HG03460 (cell line): ENCODE results near the gene ZNF432.
"Not testable (repeated sequence)": the region's sequence is repeated elsewhere in the genome, so short reads cannot be mapped to it uniquely, and the experiment has no call there.

Experiments used
- ATAC-seq: cut with Tn5 transposase; IDR thresholded peaks from one replicate; pipeline ENCODE4 v1.9.1; 2021; ENCODE audit not compliant: unreplicated experiment

ZNF432 gene

DNA sequence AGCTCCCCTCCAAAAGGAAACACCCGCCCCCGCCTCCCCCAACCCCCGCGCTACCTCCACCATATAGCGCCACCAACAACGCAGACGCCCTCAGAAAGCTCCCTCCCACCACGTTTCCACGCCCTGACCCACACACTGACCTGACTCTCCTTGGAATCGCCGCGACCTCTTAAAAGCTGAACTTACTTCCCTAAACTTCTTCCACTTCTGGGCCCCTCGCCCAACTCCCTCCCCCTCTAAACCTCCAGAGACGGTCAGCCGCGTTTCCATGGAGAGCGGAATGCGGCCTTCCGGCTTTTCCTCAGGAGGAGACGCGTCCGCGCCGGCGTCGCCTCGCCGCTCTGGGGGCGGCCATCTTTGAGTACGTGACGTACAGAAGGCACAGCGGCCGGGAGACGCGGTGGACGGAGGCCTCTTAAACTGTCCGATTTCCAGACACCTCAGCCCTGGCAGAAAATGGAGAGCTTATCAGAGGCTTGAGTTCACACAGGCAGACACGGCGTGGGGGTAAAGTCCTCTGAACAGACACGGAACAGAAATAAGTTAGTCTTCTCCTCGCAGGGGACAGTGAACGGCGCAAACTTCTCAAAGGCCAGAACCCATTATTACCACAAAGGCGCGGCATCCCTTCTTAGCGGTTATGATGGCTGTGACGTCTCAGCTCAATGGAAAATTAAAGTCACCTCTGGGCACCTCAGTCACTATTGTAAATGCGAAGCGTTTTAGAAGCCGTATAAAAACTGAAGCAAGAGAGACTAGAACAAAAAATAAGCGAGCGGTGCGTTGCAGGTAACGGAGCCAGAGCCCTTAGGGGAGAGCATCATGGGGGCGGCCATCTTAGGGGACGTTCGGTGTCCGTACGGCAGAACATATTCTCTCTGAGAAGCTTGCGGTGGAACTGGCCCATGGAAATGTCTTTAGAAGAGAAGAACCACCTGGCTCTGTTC, at the start of gene ZNF432:
Gene ZNF432 (minus strand): TSS at position 284 of the 947 bp plus-strand sequence. CDS start 1,970 bp downstream, outside the sequence.
- ATAC-seq, result peak; percentile 82

DNA sequence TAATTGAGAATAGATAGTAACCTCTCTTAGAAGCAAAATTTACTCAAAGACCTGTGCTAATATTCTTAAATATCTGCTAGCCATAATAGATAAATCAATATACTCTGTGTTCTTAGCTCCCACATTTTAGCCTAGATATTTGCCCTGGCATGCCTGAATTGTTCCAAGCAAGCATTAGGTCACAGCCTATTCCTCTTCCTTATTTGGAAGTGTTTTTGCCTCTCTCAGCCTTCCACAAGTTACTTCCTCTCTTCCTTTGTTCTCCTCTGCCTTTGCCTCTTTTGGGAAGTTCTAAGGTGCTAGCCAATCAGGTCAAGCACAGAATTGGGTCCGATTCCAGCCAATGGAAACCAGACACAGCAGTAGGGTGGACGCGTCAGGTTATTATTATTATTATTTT, 47.8 kb upstream of the ZNF432 start:
- not testable (repeated sequence) for ATAC-seq

GRCh38 chr19:52095172-52096014, 46.8 kb upstream of the ZNF432 start, which contains the start of gene ZNF841:
Gene ZNF841 (minus strand): TSS chr19:52095765. CDS start chr19:52084801, 10,964 bp downstream.
- peak; percentile 92 for ATAC-seq

DNA sequence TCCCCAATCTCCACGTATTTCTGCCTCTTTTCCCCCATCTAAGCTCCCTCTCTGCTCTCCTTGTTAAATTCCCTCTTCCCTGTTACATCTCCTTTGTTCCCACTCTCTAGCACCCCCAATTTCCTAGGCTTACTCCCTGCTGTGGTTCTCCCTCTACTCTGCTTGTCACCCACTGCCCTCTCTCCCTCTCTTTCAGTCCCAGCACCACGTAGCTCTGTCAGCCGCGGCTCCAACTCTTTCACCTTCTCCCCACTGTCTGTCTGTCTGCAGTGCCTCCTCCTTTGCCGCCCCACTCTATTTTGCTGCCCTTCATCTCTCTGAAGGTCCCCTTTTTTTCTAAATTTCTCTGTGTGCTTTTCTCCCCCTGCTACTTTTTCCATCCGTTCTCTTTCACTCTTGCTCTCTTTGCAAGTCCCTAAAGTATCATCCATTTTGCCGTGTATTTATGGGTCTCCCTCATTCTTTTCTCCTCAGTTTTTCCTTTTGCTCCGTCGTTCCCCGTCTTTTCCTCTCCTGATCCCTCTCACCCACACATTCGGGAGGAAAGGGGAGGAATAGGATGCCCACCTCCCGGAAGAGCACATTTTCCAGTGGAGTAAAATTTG, 46.0 kb upstream of the ZNF432 start:
- ATAC-seq, result no peak

- no peak for ATAC-seq
Observed at GRCh38 chr19:52086481-52086880, 37.8 kb upstream of the ZNF432 start.

- no peak for ATAC-seq
Observed at GRCh38 chr19:52070496-52070895, 21.9 kb upstream of the ZNF432 start.

DNA sequence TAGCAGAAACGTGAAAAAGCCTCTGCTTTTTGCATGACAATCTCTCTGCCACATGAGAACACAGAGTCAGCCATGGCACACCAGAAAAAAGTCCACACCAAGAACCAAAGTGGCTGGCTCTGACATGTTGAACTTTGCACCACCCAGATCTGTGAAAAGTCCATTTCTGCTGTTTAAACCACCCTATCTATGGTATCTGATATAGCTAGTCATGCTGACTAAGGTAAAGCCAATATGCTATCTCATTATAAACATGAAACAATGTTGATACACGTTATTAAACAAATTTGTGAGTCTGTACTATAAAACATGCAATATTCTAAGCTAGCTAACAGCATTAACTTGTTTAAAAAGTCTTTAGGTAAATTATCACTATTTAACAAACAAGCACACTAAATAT, 21.0 kb upstream of the ZNF432 start:
- no peak for ATAC-seq

DNA sequence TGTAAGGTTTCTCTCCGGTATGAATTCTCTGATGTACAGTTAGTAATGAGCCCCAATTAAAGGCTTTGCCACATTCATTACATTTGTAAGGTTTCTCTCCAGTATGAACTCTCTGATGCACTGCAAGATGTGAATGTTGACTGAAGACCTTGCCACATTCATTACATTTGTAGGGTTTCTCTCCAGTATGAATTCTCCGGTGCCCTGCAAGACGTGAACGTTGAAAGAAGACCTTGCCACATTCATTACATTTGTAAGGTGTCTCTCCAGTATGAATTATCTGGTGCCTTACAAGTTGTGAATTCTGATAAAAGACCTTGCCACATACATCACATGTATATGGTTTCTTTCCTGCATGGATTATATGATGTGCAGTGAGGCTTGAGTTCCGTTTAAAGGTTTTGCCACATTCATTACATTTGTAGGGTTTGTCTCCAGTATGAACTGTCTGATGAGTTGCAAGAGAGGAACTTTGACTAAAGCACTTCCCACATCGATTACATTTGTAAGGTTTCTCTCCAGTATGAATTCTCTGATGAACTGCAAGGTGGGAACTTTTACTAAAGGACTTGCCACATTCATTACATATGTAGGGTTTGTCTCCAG, 17.7 kb upstream of the ZNF432 start:
- ATAC-seq, result no peak

- no peak for ATAC-seq
Observed at GRCh38 chr19:52065399-52065798, 16.8 kb upstream of the ZNF432 start.

- ATAC-seq, result not testable (repeated sequence)
Observed at GRCh38 chr19:52056480-52056879, 7.8 kb upstream of the ZNF432 start.

- ATAC-seq, result not testable (repeated sequence)
Observed at GRCh38 chr19:52051736-52052135, 3.1 kb upstream of the ZNF432 start.

- ATAC-seq, result no peak
Observed at GRCh38 chr19:52039169-52039568, 9.5 kb downstream of the ZNF432 start.

DNA sequence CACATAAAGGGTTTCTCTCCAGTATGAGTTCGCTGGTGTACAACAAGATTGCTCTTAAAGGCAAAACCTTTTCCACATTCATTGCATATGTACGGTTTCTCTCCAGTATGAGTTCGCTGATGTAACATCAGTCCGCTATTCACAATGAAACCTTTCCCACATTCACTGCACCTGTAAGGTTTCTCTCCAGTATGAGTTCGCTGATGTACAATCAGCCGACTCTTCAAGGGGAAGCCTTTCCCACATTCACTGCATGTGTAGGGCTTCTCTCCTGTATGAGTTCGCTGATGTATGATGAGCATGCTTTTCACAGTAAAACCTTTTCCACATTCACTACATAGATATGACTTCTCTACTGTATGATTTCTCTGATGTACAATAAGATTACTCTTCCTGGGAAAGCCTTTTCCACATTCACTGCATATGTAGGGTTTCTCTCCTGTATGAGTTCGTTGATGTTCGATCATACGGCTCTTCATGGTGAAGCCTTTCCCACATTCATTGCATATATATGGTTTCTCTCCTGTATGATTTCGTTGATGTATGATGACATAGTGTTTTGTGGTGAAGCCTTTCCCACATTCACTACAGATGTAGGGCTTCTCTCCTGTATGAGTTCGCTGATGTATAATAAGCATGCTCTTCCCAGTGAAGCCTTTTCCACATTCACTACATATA, 14.4 kb downstream of the ZNF432 start:
- no peak for ATAC-seq

DNA sequence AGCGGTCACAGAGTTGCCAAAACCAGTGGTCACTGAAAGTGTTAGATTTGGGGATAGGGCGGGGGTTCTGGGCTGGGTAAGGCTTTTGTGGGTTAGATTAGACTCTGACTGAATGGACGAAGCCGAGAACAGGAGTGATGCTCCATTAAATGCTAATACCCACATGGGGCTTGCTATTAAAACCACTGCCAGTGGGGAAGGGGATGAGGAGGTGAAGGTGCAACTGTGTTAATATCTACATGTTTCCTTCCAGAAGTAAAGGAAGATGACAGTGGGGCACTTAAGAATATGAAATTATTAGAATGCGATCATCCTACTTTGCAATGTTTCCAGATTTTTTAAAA, 19.9 kb downstream of the ZNF432 start:
- peak; percentile 18 for ATAC-seq

DNA sequence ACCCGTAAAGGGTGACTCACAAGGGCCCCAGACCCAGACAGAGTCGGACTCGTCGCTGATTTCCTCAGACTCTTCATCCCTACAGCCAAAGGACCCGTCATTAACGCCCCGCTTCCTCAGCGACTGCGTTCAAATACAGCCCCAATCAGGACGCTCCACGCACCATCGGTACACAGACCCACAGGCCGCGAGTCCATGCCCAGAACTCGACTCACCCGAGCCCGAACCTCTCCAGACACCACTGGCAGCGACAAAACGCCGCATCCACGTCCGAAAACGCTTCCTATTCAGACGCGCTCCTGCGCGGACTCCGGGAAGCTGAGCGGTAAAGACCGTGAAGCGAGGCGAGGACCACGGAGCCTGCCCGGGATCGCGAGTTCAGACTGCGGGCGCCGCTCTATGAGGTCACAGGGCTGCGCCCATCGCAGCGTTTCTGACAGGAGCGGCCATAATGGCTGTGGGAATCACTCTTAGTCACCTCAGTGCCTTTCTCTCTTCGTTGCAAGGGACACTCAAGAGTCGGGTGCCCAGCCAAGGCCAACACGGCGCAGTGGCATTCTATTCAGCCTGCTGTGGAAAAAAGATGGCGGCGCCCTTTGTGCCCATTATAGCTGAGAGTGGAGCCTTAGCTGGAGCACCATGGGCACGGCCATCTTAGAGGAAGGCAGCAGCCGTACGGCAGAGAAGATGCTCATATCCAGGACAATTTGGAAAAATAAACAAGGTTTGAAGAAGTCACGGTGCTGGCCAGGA, 20.4 kb downstream of the ZNF432 start, which contains the start of gene ZNF614:
Gene ZNF614 (minus strand): TSS at position 353 of the 753 bp plus-strand sequence. CDS start 2,634 bp downstream, outside the sequence.
- peak; percentile 90 for ATAC-seq

- ATAC-seq, result not testable (repeated sequence)
Observed at GRCh38 chr19:52026255-52026990, 22.2 kb downstream of the ZNF432 start.

- ATAC-seq, result not testable (repeated sequence)
Observed at GRCh38 chr19:52024478-52024877, 24.2 kb downstream of the ZNF432 start.

DNA sequence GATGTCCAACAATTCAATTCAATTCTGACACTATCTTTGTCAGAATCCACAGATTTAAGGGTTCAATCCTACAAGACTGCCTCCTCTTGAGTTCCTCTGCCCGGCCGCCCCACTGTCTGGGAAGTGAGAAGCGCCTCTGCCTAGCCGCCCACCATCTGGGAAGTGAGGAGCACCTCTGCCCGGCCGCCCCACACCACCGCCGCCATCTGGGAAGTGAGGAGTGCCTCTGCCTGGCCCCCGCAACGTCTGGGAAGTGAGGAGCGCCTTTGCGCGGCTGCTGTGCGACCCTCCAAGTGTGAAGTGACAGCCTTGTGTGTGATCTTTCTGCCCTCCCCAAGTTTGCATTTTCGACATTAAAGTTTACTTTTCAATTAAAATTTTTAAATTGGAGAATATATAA, 26.4 kb downstream of the ZNF432 start:
- ATAC-seq, result no peak

DNA sequence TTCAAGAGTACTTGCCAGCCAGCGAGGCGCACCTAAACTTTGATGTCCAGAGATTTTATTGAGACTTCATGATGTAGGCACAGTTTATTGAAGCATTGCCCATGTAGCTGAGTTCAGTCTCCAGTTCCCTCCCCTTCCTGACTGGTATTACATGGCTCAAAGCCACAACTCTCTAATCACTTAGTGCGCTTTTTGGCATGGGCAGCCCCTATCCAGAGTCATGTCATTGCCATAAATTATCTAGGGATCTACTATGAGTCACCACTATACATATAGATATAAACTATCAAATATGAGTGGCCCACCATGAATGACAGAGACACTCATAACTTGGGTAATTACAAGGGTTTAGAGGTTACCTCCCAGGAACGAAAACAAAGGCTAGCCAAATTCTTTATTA, 28.1 kb downstream of the ZNF432 start:
- no peak for ATAC-seq
